ENCODE data around the gene CDK18.

DNA sequence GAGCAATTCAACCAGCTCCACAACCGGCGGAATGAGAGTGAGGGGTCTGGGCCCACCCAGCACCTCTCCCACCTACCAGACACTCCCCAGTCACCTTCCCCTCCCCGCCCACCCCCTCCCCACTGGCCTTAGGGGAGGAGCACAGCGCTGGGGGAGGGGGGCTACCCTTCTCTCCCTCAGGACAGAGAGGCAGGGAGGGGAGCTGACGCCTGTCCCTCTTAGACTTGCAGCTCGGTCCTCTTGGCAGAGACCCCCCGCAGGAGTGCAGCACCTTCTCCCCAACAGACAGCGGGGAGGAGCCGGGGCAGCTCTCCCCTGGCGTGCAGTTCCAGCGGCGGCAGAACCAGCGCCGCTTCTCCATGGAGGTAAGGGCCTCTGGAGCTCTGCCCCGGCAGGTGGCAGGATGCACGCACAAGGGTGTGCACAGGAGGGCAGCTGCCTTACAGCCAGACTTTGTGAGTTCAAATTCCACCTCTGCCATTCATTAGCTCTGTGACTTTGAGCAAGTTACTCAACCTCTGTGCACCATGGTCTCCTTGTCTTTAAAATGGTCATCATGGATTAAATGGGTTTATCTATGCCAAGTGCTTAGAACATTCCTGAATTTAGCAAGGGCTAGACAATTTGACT, 18.9 kb downstream of the CDK18 start:
- no peak for TF ChIP-seq POLR2AphosphoS5 (IDR thresholded peaks at IDR 0.05; ENCODE audit: low read depth, low read length)
- TF ChIP-seq, protein P1, sequence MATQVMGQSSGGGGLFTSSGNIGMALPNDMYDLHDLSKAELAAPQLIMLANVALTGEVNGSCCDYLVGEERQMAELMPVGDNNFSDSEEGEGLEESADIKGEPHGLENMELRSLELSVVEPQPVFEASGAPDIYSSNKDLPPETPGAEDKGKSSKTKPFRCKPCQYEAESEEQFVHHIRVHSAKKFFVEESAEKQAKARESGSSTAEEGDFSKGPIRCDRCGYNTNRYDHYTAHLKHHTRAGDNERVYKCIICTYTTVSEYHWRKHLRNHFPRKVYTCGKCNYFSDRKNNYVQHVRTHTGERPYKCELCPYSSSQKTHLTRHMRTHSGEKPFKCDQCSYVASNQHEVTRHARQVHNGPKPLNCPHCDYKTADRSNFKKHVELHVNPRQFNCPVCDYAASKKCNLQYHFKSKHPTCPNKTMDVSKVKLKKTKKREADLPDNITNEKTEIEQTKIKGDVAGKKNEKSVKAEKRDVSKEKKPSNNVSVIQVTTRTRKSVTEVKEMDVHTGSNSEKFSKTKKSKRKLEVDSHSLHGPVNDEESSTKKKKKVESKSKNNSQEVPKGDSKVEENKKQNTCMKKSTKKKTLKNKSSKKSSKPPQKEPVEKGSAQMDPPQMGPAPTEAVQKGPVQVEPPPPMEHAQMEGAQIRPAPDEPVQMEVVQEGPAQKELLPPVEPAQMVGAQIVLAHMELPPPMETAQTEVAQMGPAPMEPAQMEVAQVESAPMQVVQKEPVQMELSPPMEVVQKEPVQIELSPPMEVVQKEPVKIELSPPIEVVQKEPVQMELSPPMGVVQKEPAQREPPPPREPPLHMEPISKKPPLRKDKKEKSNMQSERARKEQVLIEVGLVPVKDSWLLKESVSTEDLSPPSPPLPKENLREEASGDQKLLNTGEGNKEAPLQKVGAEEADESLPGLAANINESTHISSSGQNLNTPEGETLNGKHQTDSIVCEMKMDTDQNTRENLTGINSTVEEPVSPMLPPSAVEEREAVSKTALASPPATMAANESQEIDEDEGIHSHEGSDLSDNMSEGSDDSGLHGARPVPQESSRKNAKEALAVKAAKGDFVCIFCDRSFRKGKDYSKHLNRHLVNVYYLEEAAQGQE (IDR thresholded peaks at IDR 0.05; ENCODE audit: insufficient read depth in 1 of 2, low read depth in 2 of 2, low read length in 2 of 2) = no peak
- TF ChIP-seq TAF1 (IDR thresholded peaks at IDR 0.05; ENCODE audit: borderline replicate concordance, insufficient read depth, low read length) = no peak
- no peak for TF ChIP-seq SIN3A (IDR thresholded peaks at IDR 0.05; ENCODE audit: borderline replicate concordance, insufficient read depth, low read length)
- TF ChIP-seq FOXP2 (optimal IDR thresholded peaks at IDR 0.05; ENCODE audit: borderline replicate concordance, extremely low read depth, extremely low read length, insufficient read depth) = no peak

All from PFSK-1 (cell line).